SU-DHL-6 (cell line): ENCODE results near the gene DOHH.

Experiments
- H2AFZ ChIP-seq: fragments of 200-600 bp; sonication (generic); 2 replicates; pipeline ENCODE4 v1.6.1; 2014; ENCODE audit warnings: low read depth, mild to moderate bottlenecking, moderate library complexity, mixed read lengths, antibody characterized with exemption, low read length; ENCODE audit not compliant: severe bottlenecking
- H3F3A ChIP-seq: fragments of 200-600 bp; shearing (Covaris generic); 2 replicates; pipeline ENCODE4 v1.6.0; 2016; ENCODE audit warnings: antibody characterized with exemption, mild to moderate bottlenecking; ENCODE audit not compliant: insufficient read depth
- H3K27ac ChIP-seq: fragments of 200-600 bp; sonication (generic); 2 replicates; pipeline ENCODE4 v1.5.1; 2016; ENCODE audit warnings: low read depth, mild to moderate bottlenecking, low read length, moderate library complexity, mixed read lengths
- H3K27me3 ChIP-seq: fragments of 200-600 bp; sonication (generic), shearing (Covaris generic); 2 replicates; pipeline ENCODE4 v1.6.0; 2014; ENCODE audit warnings: mild to moderate bottlenecking, low read length
- H3K36me3 ChIP-seq: fragments of 200-600 bp; sonication (generic); 2 replicates; pipeline ENCODE4 v1.6.1; 2014; ENCODE audit warnings: mild to moderate bottlenecking, low read length, mixed read lengths
- H3K4me2 ChIP-seq: fragments of 300-600, 200-600 bp; shearing (Covaris generic), sonication (generic); 2 replicates; pipeline ENCODE4 v1.6.0; 2014; ENCODE audit warnings: low read length, low read depth, mild to moderate bottlenecking; ENCODE audit not compliant: poor library complexity, severe bottlenecking
- H3K4me3 ChIP-seq: fragments of 200-600 bp; sonication (generic); 2 replicates; pipeline ENCODE4 v1.5.1; 2014; ENCODE audit warnings: antibody characterized with exemption, low read length, mild to moderate bottlenecking, mixed read lengths; ENCODE audit not compliant: insufficient read depth, poor library complexity, severe bottlenecking
- H3K79me2 ChIP-seq: fragments of 200-600 bp; sonication (generic); 2 replicates; pipeline ENCODE4 v1.6.1; 2014; ENCODE audit warnings: mild to moderate bottlenecking, low read length, moderate library complexity; ENCODE audit not compliant: insufficient read depth
- H3K9ac ChIP-seq: fragments of 200-600 bp; sonication (generic); 2 replicates; pipeline ENCODE4 v1.7.0; 2014; ENCODE audit warnings: mild to moderate bottlenecking, low read length
- H3K9me2 ChIP-seq: fragments of 200-600 bp; sonication (generic); replicated peaks from 2 replicates; pipeline ENCODE4 v1.6.1; 2014; ENCODE audit warnings: low read length; ENCODE audit not compliant: insufficient read depth
- H3K9me3 ChIP-seq: fragments of 200-600 bp; sonication (generic); 2 replicates; pipeline ENCODE4 v1.6.1; 2014; ENCODE audit warnings: low read length, mixed read lengths; ENCODE audit not compliant: insufficient read depth
- H4K20me1 ChIP-seq: fragments of 200-600 bp; sonication (generic); 2 replicates; pipeline ENCODE4 v1.6.1; 2014; ENCODE audit warnings: low read depth, mild to moderate bottlenecking, antibody characterized with exemption, low read length, moderate library complexity, mixed read lengths
- CTCF ChIP-seq: fragments of 200-600 bp; sonication (generic); IDR thresholded peaks from one replicate; pipeline ENCODE4 v1.5.1; 2017; ENCODE audit warnings: antibody characterized with exemption, mild to moderate bottlenecking, low read length, moderate library complexity; ENCODE audit not compliant: insufficient read depth, poor library complexity, severe bottlenecking
- EZH2phosphoT487 ChIP-seq: fragments of 200-600 bp; sonication (generic), shearing (Covaris generic); conservative IDR thresholded peaks from 2 replicates; pipeline ENCODE4 v1.6.1; 2018; ENCODE audit warnings: mild to moderate bottlenecking, antibody characterized with exemption, low read length, moderate library complexity, mixed read lengths

DOHH gene

GRCh38 chr19:3533033-3533432, 32.6 kb upstream of the DOHH start:
- no peak overlapping the region for H3K27ac ChIP-seq
- no peak overlapping the region for H2AFZ ChIP-seq
- H3K4me3 ChIP-seq = no peak overlapping the region
- H4K20me1 ChIP-seq = no peaks in the 10 kb centered on the region
- no peaks in the 10 kb centered on the region for H3K79me2 ChIP-seq
- no peaks in the 10 kb centered on the region for H3K36me3 ChIP-seq
- TF ChIP-seq CTCF = no peak
- TF ChIP-seq EZH2phosphoT487 = no peak
- no peaks in the 10 kb centered on the region for H3K9me2 ChIP-seq
- H3K4me2 ChIP-seq = no peak overlapping the region
- H3K27me3 ChIP-seq = no peaks in the 10 kb centered on the region
- no peak overlapping the region for H3K9ac ChIP-seq
- no peaks in the 10 kb centered on the region for H3F3A ChIP-seq
- H3K9me3 ChIP-seq = no peaks in the 10 kb centered on the region

- Histone ChIP-seq H3K27ac (no peak overlapping the region), H3K4me2 (no peak overlapping the region), H2AFZ (no peak overlapping the region), H3K9ac (no peak overlapping the region), H3F3A (no peaks in the 10 kb centered on the region), H3K27me3 (no peaks in the 10 kb centered on the region), H4K20me1 (no peaks in the 10 kb centered on the region), H3K9me2 (no peaks in the 10 kb centered on the region), H3K36me3 (no peaks in the 10 kb centered on the region), H3K4me3 (no peak overlapping the region), H3K9me3 (no peaks in the 10 kb centered on the region), H3K79me2 (no peaks in the 10 kb centered on the region)
- no peak for TF ChIP-seq CTCF
- TF ChIP-seq EZH2phosphoT487 = no peak
Observed at GRCh38 chr19:3532154-3532786, 31.8 kb upstream of the DOHH start.

- Histone ChIP-seq H3K36me3 (no peaks in the 10 kb centered on the region), H3F3A (no peaks in the 10 kb centered on the region), H3K27ac (no peak overlapping the region), H4K20me1 (no peaks in the 10 kb centered on the region), H3K79me2 (no peaks in the 10 kb centered on the region), H3K9me2 (no peaks in the 10 kb centered on the region), H2AFZ (no peak overlapping the region), H3K9ac (no peak overlapping the region), H3K27me3 (no peaks in the 10 kb centered on the region), H3K4me2 (no peak overlapping the region), H3K9me3 (no peaks in the 10 kb centered on the region), H3K4me3 (no peak overlapping the region)
- TF ChIP-seq EZH2phosphoT487 (no peak), CTCF (no peak)
Observed at GRCh38 chr19:3531716-3532115, 31.2 kb upstream of the DOHH start.
